Measurements from ENCODE around the gene TTLL13.

DNA sequence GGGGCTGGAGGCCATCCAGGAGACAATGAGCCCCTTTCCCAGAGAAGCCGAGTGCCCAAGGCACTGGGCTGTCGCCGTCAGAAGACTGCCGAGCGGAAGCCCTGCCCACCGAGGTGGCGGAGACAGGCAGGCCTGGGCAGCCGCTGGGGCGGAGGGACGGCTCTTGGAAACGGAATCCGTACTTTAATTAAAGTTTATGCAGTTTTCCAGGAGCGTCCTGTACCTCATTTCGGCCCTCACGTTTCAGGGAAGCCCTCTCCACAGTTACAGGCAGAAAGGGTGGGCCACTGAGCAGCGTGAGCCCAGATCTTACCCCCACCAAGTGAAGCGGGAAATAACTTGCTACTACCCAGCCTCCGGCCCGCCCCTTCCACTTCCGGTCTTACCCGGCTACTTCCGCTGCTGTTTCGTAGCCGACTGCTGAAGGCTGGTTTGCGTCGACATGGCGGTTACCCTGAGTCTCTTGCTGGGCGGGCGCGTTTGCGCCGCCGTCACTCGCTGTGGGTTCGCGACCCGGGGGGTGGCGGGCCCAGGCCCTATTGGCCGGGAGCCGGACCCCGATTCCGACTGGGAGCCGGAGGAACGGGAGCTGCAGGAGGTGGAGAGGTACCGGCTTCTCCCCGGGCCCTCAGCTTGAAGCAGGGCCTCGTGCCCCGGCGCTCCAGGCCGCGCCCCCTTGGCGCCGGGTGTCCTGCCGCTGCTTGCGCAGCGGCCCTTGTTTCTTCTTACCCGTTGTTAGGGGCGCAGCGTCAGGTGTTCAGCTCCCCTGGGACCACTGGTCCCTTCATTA lies 16.1 kb downstream of the TTLL13 start, which contains the start of gene NGRN:
- TF ChIP-seq, protein P1, sequence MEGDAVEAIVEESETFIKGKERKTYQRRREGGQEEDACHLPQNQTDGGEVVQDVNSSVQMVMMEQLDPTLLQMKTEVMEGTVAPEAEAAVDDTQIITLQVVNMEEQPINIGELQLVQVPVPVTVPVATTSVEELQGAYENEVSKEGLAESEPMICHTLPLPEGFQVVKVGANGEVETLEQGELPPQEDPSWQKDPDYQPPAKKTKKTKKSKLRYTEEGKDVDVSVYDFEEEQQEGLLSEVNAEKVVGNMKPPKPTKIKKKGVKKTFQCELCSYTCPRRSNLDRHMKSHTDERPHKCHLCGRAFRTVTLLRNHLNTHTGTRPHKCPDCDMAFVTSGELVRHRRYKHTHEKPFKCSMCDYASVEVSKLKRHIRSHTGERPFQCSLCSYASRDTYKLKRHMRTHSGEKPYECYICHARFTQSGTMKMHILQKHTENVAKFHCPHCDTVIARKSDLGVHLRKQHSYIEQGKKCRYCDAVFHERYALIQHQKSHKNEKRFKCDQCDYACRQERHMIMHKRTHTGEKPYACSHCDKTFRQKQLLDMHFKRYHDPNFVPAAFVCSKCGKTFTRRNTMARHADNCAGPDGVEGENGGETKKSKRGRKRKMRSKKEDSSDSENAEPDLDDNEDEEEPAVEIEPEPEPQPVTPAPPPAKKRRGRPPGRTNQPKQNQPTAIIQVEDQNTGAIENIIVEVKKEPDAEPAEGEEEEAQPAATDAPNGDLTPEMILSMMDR (IDR thresholded peaks at IDR 0.05), result no peak
- TF ChIP-seq, protein P2, sequence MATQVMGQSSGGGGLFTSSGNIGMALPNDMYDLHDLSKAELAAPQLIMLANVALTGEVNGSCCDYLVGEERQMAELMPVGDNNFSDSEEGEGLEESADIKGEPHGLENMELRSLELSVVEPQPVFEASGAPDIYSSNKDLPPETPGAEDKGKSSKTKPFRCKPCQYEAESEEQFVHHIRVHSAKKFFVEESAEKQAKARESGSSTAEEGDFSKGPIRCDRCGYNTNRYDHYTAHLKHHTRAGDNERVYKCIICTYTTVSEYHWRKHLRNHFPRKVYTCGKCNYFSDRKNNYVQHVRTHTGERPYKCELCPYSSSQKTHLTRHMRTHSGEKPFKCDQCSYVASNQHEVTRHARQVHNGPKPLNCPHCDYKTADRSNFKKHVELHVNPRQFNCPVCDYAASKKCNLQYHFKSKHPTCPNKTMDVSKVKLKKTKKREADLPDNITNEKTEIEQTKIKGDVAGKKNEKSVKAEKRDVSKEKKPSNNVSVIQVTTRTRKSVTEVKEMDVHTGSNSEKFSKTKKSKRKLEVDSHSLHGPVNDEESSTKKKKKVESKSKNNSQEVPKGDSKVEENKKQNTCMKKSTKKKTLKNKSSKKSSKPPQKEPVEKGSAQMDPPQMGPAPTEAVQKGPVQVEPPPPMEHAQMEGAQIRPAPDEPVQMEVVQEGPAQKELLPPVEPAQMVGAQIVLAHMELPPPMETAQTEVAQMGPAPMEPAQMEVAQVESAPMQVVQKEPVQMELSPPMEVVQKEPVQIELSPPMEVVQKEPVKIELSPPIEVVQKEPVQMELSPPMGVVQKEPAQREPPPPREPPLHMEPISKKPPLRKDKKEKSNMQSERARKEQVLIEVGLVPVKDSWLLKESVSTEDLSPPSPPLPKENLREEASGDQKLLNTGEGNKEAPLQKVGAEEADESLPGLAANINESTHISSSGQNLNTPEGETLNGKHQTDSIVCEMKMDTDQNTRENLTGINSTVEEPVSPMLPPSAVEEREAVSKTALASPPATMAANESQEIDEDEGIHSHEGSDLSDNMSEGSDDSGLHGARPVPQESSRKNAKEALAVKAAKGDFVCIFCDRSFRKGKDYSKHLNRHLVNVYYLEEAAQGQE (IDR thresholded peaks at IDR 0.05; ENCODE audit: low read depth, low read length), result peak; percentile 29; the same call in 1 of the 2 replicates
